BLaER1 (cell line): ENCODE measurements around the gene LTB.

ENCODE experiments used
- H3K27ac ChIP-seq: shearing (Covaris generic); formaldehyde crosslinking; 2 replicates; pipeline ENCODE4 v1.8.1; 2022
- H3K27me3 ChIP-seq: shearing (Covaris generic); formaldehyde crosslinking; 2 replicates; pipeline ENCODE4 v1.8.1; 2022
- H3K36me3 ChIP-seq: shearing (Covaris generic); formaldehyde crosslinking; 2 replicates; pipeline ENCODE4 v1.8.1; 2022
- H3K4me1 ChIP-seq: shearing (Covaris generic); formaldehyde crosslinking; 2 replicates; pipeline ENCODE4 v1.8.1; 2022
- H3K4me2 ChIP-seq: shearing (Covaris generic); formaldehyde crosslinking; 2 replicates; pipeline ENCODE4 v1.8.1; 2022
- H3K4me3 ChIP-seq: shearing (Covaris generic); formaldehyde crosslinking; 2 replicates; pipeline ENCODE4 v1.8.1; 2022
- H3K9ac ChIP-seq: shearing (Covaris generic); formaldehyde crosslinking; 2 replicates; pipeline ENCODE4 v1.8.1; 2022
- H3K9me3 ChIP-seq: shearing (Covaris generic); formaldehyde crosslinking; 2 replicates; pipeline ENCODE4 v1.8.1; 2022
- H4K20me1 ChIP-seq: shearing (Covaris generic); formaldehyde crosslinking; 2 replicates; pipeline ENCODE4 v1.8.1; 2022
- Cebpa-rat ChIP-seq: shearing (Covaris generic); IDR thresholded peaks from 2 replicates; pipeline ENCODE4 v1.8.1; 2022

LTB gene

GRCh38 chr6:31582230-31582643, at the start of gene LTB:
Gene LTB (minus strand): TSS chr6:31582424. CDS start chr6:31582417, 7 bp downstream.
- H3K4me2 ChIP-seq = peak within 1 kb of the TSS; percentile 99
- no peak for TF ChIP-seq Cebpa-rat
- peak within 1 kb of the TSS; percentile 93 for H3K27ac ChIP-seq

GRCh38 chr6:31631681-31632278, 49.6 kb upstream of the LTB start:
- TF ChIP-seq Cebpa-rat = no peak
- Histone ChIP-seq H3K27ac (no peak overlapping the region), H3K9ac (no peak overlapping the region), H3K4me2 (no peak overlapping the region), H4K20me1 (peaks cover 100% of the 10 kb centered on the region), H3K36me3 (peaks cover 100% of the 10 kb centered on the region), H3K27me3 (no peaks in the 10 kb centered on the region), H3K9me3 (no peaks in the 10 kb centered on the region), H3K4me1 (peaks cover 6% of the 10 kb centered on the region; the same call in 1 of the 2 replicates), H3K4me3 (no peak overlapping the region)

More at GRCh38 chr6:31582230-31582643, at the start of gene LTB:
- Histone ChIP-seq H3K9me3 (no peaks in the 10 kb centered on the region), H3K4me1 (peaks cover 86% of the 10 kb centered on the region), H4K20me1 (0 out of 2 replicates have a peak, but pooled peaks cover under 1% of the 10 kb centered on the region), H3K4me3 (peak within 1 kb of the TSS; percentile 81), H3K9ac (peak within 1 kb of the TSS; percentile 92), H3K27me3 (no peaks in the 10 kb centered on the region), H3K36me3 (peaks cover 19% of the 10 kb centered on the region)

GRCh38 chr6:31631209-31631608, 49.0 kb upstream of the LTB start:
- no peaks in the 10 kb centered on the region for H3K27me3 ChIP-seq
- H4K20me1 ChIP-seq = peaks cover 100% of the 10 kb centered on the region
- no peaks in the 10 kb centered on the region for H3K9me3 ChIP-seq
- peaks cover 100% of the 10 kb centered on the region for H3K36me3 ChIP-seq
- peaks cover under 1% of the 10 kb centered on the region; the same call in 1 of the 2 replicates for H3K4me1 ChIP-seq
- no peak for TF ChIP-seq Cebpa-rat
- no peak overlapping the region for H3K4me3 ChIP-seq
- no peak overlapping the region for H3K9ac ChIP-seq
- no peak overlapping the region for H3K4me2 ChIP-seq
- no peak overlapping the region for H3K27ac ChIP-seq

GRCh38 chr6:31630177-31630934, 48.1 kb upstream of the LTB start:
- Histone ChIP-seq H3K27ac (no peak overlapping the region), H3K9me3 (no peaks in the 10 kb centered on the region), H3K27me3 (no peaks in the 10 kb centered on the region), H3K9ac (no peak overlapping the region), H3K4me1 (no peaks in the 10 kb centered on the region), H4K20me1 (peaks cover 100% of the 10 kb centered on the region), H3K4me3 (no peak overlapping the region), H3K36me3 (peaks cover 100% of the 10 kb centered on the region), H3K4me2 (no peak overlapping the region)
- no peak for TF ChIP-seq Cebpa-rat

GRCh38 chr6:31629014-31629413, 46.8 kb upstream of the LTB start:
- Histone ChIP-seq H3K4me1 (no peaks in the 10 kb centered on the region), H4K20me1 (peaks cover 100% of the 10 kb centered on the region), H3K36me3 (peaks cover 100% of the 10 kb centered on the region), H3K9me3 (no peaks in the 10 kb centered on the region), H3K27ac (no peak overlapping the region), H3K27me3 (no peaks in the 10 kb centered on the region), H3K9ac (no peak overlapping the region), H3K4me3 (no peak overlapping the region), H3K4me2 (no peak overlapping the region)
- TF ChIP-seq Cebpa-rat = no peak

GRCh38 chr6:31627690-31628287, 45.6 kb upstream of the LTB start:
- Histone ChIP-seq H3K4me3 (no peak overlapping the region), H3K27me3 (no peaks in the 10 kb centered on the region), H3K9ac (no peak overlapping the region), H3K4me1 (peaks cover 6% of the 10 kb centered on the region), H3K9me3 (no peaks in the 10 kb centered on the region), H4K20me1 (peaks cover 100% of the 10 kb centered on the region), H3K4me2 (no peak overlapping the region), H3K36me3 (peaks cover 100% of the 10 kb centered on the region), H3K27ac (no peak overlapping the region)
- TF ChIP-seq Cebpa-rat = no peak

GRCh38 chr6:31626952-31627351, 44.7 kb upstream of the LTB start:
- Histone ChIP-seq H3K27ac (no peak overlapping the region), H3K36me3 (peaks cover 100% of the 10 kb centered on the region), H3K4me1 (peaks cover 14% of the 10 kb centered on the region), H3K4me2 (no peak overlapping the region), H4K20me1 (peaks cover 100% of the 10 kb centered on the region), H3K9me3 (no peaks in the 10 kb centered on the region), H3K4me3 (no peak overlapping the region), H3K27me3 (no peaks in the 10 kb centered on the region), H3K9ac (no peak overlapping the region)
- TF ChIP-seq Cebpa-rat = no peak

- H3K9ac ChIP-seq = no peak overlapping the region
- H3K27me3 ChIP-seq = no peaks in the 10 kb centered on the region
- H4K20me1 ChIP-seq = peaks cover 82% of the 10 kb centered on the region
- H3K4me1 ChIP-seq = peaks cover 20% of the 10 kb centered on the region
- peaks cover 76% of the 10 kb centered on the region for H3K36me3 ChIP-seq
- H3K9me3 ChIP-seq = no peaks in the 10 kb centered on the region
- no peak overlapping the region for H3K4me2 ChIP-seq
- no peak overlapping the region for H3K4me3 ChIP-seq
- H3K27ac ChIP-seq = no peak overlapping the region
- TF ChIP-seq Cebpa-rat = no peak
Measured at GRCh38 chr6:31624070-31624469, 41.8 kb upstream of the LTB start.

- no peak overlapping the region for H3K27ac ChIP-seq
- H3K4me3 ChIP-seq = peak overlapping the region; percentile 98
- no peaks in the 10 kb centered on the region for H3K27me3 ChIP-seq
- peak overlapping the region; percentile 99 for H3K9ac ChIP-seq
- peak overlapping the region; percentile 98 for H3K4me2 ChIP-seq
- no peaks in the 10 kb centered on the region for H3K9me3 ChIP-seq
- H4K20me1 ChIP-seq = peaks cover 68% of the 10 kb centered on the region
- H3K4me1 ChIP-seq = peaks cover 20% of the 10 kb centered on the region
- peaks cover 62% of the 10 kb centered on the region for H3K36me3 ChIP-seq
- no peak for TF ChIP-seq Cebpa-rat
Measured at GRCh38 chr6:31622684-31623091, 40.5 kb upstream of the LTB start.

GRCh38 chr6:31621991-31622390, 39.8 kb upstream of the LTB start:
- Histone ChIP-seq H3K4me1 (peaks cover 20% of the 10 kb centered on the region), H3K27me3 (no peaks in the 10 kb centered on the region), H3K4me2 (peak overlapping the region; percentile 98), H3K27ac (peak overlapping the region; percentile 99), H3K9ac (peak overlapping the region; percentile 99), H3K9me3 (no peaks in the 10 kb centered on the region), H3K36me3 (peaks cover 55% of the 10 kb centered on the region), H4K20me1 (peaks cover 61% of the 10 kb centered on the region), H3K4me3 (peak overlapping the region; percentile 98)
- no peak for TF ChIP-seq Cebpa-rat
